Fibroblast of skin of abdomen (primary cell): ENCODE measurements around the gene CDK8. TPM values are rescaled to one million over a fixed set of nuclear protein-coding genes. Genes with fewer than 3 reads are reported as not detected.
"Not testable (repeated sequence)": the region's sequence is repeated elsewhere in the genome, so short reads cannot be mapped to it uniquely, and the experiment has no call there.

Source experiments
- DNase-seq: peaks from one replicate; pipeline ENCODE4 v3.0.0-alpha.2; 2013
- polyA plus RNA-seq, 2 experiments: library from polyadenylated mRNA; unstranded; fragments of 120-200 nt; gene quantifications; one replicate each; pipeline ENCODE4 v1.2.1, GENCODE V29; 2013; ENCODE audit not compliant: insufficient read length in 2 of 2

Gene CDK8
- polyA plus RNA-seq (2013, experiment 1 of 2; ENCODE audit: insufficient read length), result 15.9 TPM
- polyA plus RNA-seq (2013, experiment 2 of 2; ENCODE audit: insufficient read length), result 16.7 TPM

DNA sequence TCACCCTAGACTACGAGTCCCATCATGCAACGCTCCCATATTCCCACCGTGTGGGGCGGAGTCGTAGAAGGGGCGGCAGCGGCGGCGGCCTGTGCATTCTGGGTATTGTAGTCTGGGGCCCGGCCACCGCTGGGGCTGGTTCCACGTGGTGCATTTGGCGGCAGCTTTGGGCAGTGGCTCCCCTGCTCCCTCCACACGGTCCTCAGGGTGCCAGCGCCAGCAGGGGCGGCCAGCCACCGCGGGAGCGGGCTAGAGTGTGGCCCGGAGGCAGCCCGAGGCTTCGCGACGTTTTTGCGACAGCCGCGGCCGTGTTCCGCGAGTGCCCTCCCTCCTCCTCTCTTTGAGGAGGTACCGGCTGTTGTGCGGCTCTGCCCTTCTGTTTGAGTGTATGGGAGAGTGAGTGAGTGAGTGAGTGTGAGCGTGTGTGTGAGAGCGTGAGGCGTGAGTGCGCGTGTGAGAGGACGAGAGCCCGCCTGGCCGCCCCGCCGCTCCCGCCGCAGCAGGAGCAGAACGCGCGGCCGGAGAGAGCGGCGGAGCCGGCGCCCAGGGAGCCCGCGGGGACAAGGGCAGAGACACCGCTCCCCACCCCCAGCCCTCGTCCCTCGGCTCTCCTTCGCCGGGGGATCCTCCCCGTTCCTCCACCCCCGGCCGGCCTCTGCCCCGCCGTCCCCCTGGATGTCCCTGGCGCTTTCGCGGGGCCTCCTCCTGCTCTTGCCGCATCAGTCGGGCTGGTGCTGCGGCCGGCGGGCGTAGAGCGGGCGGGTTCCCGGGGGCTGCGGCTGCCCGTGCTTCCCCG, at the start of gene CDK8:
CDK8 (plus strand) TSS at position 343 of the 796 bp plus-strand sequence. CDS start 513 bp downstream, outside the sequence.
- peak; percentile 95 for DNase-seq

DNA sequence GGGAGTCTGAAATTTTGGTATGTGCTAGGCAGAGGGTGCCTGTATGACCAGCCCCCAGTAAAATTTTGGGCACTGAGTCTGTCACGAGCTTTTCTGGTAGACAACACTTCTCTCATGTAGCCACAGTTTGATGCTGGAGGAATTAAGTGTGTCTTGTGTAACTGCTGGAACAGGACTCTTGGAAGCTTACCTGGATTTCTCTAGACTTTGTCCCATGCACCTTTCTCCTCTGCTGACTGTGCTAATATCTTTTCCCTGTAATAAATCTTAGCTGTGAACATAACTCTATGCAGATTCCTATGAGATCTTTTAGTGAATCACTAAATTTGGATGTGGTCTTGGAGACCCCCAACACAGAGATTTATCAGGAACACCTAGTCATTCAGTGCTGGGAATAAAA, 45.6 kb upstream of the CDK8 start:
- DNase-seq, result no peak

DNA sequence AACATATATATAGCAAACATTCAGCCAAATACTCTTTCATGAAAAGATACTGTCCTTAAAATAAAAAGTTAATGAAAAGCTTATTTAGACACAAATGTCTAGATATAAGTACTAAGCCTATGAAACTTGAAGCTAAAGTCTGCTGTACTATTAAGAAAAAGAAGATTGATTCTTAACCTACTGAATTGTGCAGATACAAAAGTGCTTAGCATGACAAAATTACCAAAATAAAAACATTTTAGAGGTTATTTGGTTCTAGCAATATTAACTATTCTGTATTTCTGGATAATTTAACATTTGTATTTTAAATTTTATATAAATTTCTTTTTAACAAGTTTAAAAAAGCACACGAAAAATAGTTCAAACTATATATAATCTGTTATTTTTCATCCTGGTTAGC, 40.6 kb upstream of the CDK8 start:
- DNase-seq, result no peak

DNA sequence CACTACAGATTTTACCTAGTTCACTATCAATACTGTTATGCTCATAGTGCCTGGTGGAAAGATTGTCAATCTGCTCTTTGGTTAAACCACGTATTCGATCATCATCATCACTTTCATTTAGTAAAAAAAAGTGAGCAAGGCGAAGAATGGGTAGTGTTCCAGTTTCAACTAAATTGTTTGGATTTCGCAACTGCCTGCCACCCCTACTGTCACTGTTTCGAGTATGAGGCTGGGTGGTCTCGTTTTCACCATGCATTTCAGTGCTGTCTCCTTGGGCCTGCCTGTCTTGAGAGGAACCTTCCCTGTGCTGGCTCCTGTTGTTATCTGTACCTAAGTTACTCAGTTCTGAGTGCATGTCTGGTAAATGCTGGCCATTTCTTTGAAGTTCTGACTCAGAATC, 39.9 kb upstream of the CDK8 start:
- DNase-seq, result no peak

DNA sequence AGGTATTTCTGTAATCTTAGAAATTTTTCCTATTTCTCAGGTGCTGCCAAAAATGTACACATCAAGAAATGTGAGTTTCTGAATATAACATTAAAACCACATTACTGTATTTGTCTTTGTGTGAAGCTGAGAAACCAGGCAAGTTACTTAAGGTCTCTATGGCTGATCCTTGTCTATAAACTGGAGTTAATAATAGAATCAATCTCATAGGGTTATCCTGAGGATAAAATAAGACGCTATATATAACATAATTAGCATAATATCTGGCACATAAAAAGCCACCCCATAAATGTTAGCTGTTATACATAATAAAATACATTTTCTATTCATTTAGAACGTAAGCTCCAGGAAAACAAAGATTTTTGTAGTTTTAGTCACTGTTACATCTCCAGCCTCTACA, 37.9 kb upstream of the CDK8 start:
- DNase-seq, result no peak

DNA sequence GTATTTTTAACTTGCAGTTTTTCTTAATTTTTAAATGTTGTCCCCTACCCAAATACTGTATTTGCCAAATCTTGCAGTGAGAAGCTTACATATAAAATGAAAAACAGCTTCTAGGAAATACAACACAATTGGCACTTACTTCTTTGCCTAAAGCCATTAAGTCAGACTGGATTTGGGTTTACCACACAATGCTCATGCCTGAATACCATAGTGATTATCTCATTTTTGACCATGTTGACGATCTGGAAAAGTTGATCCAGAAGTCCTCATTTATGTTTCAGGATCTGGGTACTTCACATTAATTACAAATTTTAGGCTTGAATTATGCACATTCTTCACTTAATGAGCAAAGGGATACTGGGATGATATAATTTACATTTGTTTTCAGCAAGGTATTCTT, 34.2 kb upstream of the CDK8 start:
- DNase-seq, result peak; percentile 23

DNA sequence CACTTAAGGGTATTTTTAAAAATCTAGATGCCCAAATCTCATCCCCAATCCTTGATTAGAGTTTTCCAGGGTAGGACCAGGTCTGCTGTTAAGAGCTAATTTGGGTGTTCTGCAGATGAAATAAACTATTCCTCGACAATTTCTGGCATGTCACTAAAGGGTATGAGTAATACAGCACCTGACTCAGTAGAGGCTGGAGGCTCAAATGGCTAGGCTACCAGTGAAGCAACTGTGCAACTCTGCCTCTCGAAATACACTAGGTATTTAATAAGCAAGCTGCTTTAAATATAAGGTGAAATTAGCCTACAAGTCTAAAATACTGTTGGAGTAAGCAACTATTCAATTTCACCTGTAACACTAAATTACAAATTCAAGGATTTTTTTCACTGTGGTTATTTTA, 33.4 kb upstream of the CDK8 start:
- peak; percentile 27 for DNase-seq

DNA sequence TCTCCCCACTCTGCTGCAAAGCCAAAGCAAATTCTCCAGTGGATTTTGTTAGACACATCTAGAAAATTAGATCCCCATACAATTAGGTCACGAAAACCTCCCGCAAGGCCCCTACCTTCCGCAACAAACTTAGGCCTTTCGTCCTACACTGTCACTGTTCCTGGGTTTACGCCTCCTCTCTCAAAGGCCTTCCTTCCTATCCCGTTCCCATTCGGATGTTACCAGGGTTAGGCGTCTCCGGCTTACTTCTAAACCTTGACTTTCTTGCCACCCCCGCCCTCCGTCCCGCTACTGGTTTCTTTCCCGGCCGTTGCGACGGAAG, 32.6 kb upstream of the CDK8 start:
- no peak for DNase-seq

DNA sequence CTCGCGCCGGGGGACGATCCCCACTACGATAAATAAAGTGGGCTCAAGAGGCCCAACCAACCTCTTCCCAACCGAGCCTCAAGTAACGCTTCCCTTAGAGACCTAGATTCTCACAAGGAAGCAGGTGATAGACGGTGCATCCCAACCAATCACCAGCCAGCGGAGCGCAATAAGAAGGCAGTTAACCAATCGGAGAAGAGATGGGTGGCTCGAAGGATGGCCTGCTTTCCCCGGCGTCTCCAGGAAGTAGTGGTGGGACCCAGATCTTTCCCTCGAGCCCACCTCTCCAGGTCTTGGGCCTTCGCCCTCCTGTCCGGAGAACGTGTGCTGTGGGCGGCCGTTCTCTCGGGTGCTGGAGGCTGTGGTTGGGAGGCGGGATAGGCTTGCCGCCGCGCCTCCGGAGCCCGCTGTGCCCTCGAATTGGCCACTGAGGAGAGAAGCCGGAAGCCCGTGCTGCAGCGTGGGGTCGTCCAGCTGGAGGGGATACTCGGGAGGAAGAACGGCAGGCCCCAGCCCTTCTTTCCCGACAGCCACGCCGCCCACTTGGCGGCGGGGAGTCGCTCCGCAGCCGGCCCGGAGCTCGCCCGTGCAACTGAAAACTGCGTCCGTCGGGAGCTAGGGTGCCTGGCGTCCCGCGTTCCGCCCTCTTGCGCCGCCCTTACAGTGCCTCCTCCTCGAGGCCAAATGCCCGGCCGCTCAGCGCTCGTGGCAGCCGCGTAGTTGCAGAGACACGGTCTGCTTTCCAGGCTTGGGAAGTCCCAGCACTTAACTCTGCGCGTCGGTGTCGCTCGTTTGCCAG, 32.0 kb upstream of the CDK8 start, which contains the start of gene RNF6:
RNF6 (minus strand) TSS at position 594 of the 799 bp plus-strand sequence. CDS start 2,665 bp downstream, outside the sequence.
- peak; percentile 99 for DNase-seq

DNA sequence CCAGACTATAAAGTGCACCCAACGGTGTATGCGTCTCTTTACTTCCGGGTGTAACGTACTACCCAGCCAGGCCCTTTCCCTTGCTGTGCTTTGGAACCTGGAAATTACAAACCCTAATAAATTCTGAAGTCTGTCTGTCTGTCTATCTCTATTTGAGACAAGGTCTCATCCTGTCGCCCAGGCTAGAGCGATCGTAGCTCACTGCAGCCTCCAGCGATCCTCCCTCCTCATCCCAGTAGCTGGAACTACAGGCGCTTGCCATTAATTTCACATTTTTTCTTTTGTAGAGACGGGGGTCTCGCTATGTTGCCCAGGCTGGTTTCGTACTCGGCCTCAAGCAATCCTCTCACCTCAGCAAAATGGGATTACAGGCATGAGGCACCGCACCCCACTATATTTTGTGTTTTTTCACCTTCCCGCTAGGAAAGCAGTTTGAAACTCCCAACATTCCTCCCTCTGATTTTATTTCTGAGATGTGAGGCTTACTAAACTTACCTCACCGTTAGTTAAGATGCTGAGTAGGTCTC, 31.3 kb upstream of the CDK8 start:
- no peak for DNase-seq

DNA sequence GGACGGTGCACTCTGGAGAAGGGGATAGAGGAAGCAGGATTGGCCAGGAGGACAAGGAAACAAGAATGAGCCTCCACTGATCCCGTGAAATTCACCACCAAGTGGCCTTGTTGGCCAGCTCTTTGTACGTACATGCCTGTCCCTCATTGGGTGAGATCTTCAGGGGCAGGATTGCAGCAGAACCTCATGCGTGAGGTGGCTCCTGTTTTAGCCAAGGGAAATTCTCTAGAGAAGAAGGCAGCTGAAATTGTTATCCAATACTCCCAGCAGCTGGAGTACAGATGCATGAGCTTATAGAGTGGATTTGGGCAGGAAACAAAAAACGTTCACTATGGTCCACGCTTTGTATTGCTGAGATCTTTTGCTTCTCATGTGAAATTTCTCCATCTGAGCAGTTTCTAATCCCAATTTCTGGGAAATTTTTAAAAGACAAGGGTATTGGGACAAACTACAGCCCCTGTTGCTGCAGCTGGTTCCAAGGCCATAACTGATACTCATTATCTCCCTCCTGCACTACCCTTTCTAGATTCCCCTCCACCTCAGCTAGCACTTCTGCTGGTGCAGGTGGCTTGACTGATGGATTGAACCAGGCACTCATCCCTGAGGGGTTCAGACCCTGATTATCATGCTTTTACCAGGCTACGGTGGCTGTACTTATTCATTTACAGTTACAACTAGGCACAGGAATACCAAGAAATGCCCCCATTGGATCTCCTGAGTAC, 27.9 kb upstream of the CDK8 start:
- DNase-seq, result no peak

DNA sequence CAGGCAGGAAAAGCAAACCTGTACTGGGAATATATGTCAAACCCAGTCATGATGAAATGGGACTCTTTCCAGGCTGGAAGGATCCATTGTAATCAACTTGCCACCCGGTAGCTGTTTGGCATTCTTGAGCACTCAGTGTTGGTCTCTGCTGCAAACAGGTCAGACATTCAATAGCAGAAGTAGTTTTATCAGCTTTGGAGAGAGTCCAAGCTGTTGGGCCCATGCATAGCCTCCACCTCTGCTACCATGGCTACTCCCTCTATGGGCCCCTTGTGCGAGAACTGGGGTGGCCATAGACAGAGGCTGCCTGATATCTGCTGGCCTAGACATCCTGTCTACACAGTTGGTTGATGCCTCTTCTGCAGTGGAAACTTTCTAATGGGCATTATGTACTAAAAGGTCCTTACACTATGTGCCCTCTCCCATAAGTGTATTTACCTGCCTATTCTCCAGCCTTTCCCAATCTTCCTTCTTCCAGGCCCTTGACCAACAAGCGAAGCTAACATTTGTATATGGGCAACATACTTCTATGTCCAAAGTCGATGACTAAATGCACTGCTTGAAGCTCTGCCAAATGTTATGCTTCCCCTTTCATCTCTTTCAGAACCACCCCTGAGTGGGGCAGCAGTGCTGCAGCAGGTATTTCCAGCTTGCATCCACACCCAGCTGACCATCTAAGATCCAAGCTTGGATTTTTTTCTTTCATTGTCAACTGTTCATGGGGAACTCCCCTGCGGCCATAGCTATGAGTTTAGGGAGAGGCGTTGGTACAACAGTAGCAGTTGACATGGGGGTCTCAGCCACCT, 26.6 kb upstream of the CDK8 start:
- no peak for DNase-seq

DNA sequence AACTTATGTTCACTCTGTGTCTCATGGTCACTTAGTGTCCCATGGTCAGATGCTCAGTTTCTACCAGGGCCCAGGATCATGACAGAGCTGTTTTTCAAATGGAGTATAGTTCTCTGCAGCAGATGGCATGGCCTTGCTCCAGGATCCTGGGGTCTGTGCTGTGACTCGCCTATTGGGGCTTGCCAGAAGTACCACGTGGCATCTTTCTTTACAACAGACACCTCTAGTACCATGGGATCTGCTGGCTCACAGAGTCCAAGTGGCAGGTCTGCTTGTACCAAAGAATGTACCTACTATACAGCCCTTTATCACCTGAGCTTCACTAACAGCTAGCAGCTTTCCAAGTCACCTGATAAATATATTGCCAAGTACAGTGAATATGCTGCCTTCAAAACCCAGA, 25.8 kb upstream of the CDK8 start:
- no peak for DNase-seq

DNA sequence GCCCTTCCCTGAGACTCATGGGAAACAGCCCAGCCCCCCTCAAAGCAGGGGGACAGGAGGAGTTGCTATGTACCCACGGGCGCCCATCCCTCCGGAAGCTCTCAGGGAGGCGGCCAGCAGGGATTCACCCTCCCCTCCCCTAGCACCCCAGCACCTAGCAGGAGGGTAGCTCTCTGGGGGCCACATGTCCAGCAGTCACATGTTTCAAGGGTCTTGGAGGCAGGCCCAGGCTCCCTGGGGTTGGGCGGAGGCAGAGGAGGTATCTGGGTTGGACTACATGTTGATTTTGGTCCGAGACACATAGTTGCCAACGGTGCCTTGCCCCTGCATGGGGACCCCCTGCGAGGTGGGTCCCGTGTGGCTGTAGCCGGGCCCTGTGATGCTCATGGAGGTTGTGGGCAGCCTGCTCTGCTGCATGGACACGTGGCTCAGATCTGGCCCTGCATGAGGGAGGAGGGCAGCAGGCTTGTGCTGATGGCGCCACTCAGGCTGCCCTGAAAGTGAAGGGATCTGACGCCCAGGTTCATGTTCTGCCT, 24.8 kb upstream of the CDK8 start:
- DNase-seq, result no peak

DNA sequence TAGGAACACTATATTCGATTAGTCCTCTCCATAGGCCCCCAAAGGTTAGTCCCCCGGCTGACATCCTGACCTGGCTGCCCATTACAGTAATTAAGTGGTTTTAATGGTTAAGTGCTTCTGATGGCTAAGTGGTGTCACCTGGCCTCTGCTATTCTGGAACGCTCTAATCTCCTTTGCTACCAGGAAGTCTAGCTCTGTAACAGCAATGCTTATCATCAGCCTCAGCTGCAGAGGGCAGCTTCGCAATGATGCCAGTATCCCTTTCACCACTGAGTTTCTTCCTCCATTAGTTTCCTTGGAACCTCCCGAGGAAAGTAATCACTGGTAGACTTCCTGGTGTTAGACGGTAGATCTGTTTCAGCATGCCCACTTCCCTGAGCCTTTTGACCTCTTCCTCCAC, 23.2 kb upstream of the CDK8 start:
- no peak for DNase-seq

DNA sequence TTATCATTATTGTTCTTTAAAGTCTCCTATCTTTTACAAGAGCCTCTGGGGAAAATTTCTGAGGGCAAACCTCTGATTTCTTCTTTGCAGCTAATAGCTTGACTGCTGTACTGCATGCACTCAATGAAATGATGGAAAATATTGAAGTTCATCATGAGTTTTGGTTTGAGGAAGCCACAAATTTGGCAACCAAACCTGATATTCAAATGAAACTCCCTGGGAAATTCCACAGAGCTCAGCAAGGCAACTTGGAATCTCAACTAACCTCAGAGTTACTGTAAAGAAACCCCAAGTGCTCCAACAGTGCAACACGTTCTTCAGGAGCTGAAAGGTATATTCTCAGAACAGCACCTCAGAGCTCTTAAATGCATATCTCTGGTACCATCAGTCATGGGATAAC, 17.6 kb upstream of the CDK8 start:
- no peak for DNase-seq

DNA sequence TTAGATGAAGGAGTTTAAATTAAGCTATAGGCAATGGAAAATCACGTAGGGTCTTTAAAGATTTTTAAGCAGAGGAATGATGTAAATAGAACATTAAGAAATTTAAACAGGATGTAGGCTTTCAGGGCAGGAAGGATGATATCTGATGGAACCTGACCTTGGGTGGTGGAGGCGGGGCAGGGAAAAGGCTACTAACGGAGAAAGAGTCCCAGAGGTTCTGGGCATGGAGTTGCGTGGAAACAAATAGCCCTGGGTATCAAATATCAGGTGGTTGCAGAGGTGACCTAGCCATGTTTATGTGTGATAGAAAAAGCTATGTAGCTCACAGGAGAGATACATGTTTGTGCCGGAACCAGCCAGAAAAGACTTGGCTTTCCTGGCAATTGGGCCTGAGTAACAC, 7.8 kb upstream of the CDK8 start:
- no peak for DNase-seq

DNA sequence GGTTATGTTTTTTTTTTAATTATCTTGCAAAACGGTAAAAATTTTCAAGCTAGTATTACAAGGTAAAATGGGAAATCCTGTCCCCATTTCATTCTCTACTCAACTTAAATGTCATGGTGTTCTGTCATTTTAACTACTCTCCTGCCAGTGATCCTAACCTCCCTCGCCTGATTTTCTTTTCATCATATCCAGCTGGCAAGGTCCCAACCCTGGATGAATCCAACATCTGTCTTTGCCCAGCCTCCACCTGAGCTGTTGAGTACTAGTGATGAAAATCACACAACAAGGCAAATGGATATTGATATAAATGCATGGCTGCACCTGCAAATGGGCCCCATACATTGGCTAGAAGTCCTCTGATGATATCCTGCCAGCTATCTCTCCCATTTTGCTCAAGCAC, 6.9 kb upstream of the CDK8 start:
- DNase-seq, result no peak

DNA sequence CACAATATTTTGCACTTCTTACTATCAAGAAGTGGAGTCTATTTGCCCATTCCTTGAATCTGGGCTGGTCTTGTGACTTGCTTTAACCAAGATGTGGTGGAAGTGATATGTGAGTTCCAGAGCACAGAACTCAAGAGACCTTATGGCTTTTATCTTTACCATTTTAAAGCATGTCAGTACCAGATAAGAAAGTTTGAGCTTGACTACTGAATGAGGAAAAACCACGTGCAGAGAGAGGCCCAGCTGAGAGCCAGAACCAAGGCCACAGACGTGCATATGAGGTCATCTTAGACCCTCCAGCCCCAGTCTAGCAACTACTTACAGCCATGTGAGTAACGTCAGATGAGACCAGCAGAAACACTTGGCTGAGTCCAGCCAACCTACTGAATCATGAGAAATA, 6.3 kb upstream of the CDK8 start:
- DNase-seq, result no peak

DNA sequence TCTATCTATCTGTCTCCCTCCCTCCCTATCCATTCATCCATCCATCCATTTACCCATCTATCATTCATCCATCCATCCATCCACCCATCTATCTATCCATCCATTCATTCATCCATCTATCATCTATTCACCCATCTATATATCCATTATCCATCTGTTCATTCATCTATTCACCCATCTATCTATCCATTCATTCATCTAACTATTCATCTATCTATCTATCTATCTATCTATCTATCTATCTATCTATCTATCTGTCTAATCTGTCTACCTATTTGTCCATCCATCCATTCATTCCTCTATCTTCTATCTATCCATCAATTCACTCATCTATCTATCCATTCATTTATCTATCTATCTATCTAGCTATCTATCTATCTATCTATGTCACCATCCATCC, 4.4 kb upstream of the CDK8 start:
- no peak for DNase-seq

DNA sequence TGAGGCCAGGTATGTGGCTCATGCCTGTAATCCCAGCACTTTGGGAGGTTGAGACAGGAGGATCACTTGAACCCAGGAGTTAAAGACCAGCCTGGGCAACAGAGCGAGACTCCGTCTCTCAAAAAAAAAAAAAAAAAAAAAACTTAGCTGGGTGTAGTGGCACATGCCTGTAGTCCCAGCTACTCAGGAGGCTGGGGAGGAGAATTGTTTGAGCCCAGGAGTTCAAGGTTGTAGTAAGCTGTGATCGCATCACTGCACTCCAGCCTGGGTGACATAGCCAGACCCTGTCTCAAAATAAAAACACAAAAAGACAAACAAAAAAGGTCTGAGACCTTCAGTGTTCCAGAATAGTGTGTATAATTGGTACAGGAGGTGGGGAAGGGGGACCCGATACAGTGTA, 1.9 kb upstream of the CDK8 start:
- DNase-seq, result not testable (repeated sequence)

DNA sequence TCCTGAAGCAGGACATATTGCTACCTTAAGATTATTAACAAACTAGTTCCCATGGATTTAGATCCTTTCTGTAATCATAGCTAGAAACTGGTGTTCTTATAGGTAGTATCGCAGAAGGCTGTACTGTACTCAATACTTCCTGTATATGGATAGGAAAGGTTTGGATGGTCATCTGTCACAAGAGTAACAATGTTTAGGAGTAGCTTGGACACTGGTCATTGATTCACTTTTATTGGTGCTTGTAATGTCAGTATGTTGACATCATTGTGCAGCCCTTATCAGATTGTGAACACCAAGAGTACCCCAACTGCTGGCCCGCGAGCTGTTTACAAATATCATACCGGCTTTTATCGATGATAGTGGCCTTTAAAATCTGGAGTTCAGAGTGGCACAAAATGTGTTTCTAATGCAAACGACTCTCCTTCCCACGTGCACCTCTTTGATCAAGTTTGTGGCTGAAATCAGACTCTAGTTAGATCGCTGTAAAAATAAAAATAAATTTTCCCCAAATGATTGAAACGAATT, 605 bp upstream of the CDK8 start:
- DNase-seq, result no peak
